Neural progenitor cell (in vitro differentiated cells): ENCODE results near the gene DEDD.

ENCODE experiments used
- EZH2 ChIP-seq: fragments of 200-600 bp; sonication (generic); IDR thresholded peaks from 2 replicates; pipeline ENCODE4 v1.6.1; 2017; ENCODE audit warnings: antibody characterized with exemption, mild to moderate bottlenecking, moderate library complexity
- EZH2phosphoT487 ChIP-seq: fragments of 200-600 bp; sonication (generic); IDR thresholded peaks from 2 replicates; pipeline ENCODE4 v1.6.1; 2017; ENCODE audit warnings: antibody characterized with exemption
- TF ChIP-seq, protein P1 (sequence below): fragments of 200-600 bp; sonication (generic); IDR thresholded peaks from 2 replicates; pipeline ENCODE4 v1.5.1; 2017; ENCODE audit warnings: antibody characterized with exemption, mild to moderate bottlenecking

DNA sequence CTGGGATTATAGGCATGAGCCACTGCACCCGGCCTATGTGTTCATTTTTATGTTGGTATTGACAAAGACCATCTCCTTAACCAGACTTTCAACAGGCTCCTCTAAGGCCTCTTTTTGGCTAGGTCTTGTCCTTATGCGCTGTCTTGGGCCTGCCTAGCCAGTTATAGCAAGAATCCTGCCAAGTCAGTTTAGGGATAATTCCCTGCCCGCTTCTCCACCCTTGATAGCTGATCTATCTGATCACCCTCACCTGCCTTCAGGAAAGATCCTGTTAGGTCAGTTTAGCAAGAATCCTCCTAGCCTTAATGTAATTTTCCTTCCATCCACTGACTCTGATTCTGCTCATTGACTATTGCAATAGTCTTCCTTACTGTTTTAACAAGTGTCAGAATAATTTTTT lies 47.2 kb upstream of the DEDD start:
- TF ChIP-seq EZH2 (no peak), EZH2phosphoT487 (no peak)
- TF ChIP-seq, protein P1, sequence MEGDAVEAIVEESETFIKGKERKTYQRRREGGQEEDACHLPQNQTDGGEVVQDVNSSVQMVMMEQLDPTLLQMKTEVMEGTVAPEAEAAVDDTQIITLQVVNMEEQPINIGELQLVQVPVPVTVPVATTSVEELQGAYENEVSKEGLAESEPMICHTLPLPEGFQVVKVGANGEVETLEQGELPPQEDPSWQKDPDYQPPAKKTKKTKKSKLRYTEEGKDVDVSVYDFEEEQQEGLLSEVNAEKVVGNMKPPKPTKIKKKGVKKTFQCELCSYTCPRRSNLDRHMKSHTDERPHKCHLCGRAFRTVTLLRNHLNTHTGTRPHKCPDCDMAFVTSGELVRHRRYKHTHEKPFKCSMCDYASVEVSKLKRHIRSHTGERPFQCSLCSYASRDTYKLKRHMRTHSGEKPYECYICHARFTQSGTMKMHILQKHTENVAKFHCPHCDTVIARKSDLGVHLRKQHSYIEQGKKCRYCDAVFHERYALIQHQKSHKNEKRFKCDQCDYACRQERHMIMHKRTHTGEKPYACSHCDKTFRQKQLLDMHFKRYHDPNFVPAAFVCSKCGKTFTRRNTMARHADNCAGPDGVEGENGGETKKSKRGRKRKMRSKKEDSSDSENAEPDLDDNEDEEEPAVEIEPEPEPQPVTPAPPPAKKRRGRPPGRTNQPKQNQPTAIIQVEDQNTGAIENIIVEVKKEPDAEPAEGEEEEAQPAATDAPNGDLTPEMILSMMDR, result no peak
